BLaER1 (cell line): ENCODE results near the gene DPH2.

Experiments
- H3K27ac ChIP-seq: shearing (Covaris generic); formaldehyde crosslinking; 2 replicates; pipeline ENCODE4 v1.8.1; 2022
- H3K27me3 ChIP-seq: shearing (Covaris generic); formaldehyde crosslinking; 2 replicates; pipeline ENCODE4 v1.8.1; 2022
- H3K36me3 ChIP-seq: shearing (Covaris generic); formaldehyde crosslinking; 2 replicates; pipeline ENCODE4 v1.8.1; 2022
- H3K4me1 ChIP-seq: shearing (Covaris generic); formaldehyde crosslinking; 2 replicates; pipeline ENCODE4 v1.8.1; 2022
- H3K4me2 ChIP-seq: shearing (Covaris generic); formaldehyde crosslinking; 2 replicates; pipeline ENCODE4 v1.8.1; 2022
- H3K4me3 ChIP-seq: shearing (Covaris generic); formaldehyde crosslinking; 2 replicates; pipeline ENCODE4 v1.8.1; 2022
- H3K9ac ChIP-seq: shearing (Covaris generic); formaldehyde crosslinking; 2 replicates; pipeline ENCODE4 v1.8.1; 2022
- H3K9me3 ChIP-seq: shearing (Covaris generic); formaldehyde crosslinking; 2 replicates; pipeline ENCODE4 v1.8.1; 2022
- H4K20me1 ChIP-seq: shearing (Covaris generic); formaldehyde crosslinking; 2 replicates; pipeline ENCODE4 v1.8.1; 2022
- Cebpa-rat ChIP-seq: shearing (Covaris generic); IDR thresholded peaks from 2 replicates; pipeline ENCODE4 v1.8.1; 2022

DPH2 gene

DNA sequence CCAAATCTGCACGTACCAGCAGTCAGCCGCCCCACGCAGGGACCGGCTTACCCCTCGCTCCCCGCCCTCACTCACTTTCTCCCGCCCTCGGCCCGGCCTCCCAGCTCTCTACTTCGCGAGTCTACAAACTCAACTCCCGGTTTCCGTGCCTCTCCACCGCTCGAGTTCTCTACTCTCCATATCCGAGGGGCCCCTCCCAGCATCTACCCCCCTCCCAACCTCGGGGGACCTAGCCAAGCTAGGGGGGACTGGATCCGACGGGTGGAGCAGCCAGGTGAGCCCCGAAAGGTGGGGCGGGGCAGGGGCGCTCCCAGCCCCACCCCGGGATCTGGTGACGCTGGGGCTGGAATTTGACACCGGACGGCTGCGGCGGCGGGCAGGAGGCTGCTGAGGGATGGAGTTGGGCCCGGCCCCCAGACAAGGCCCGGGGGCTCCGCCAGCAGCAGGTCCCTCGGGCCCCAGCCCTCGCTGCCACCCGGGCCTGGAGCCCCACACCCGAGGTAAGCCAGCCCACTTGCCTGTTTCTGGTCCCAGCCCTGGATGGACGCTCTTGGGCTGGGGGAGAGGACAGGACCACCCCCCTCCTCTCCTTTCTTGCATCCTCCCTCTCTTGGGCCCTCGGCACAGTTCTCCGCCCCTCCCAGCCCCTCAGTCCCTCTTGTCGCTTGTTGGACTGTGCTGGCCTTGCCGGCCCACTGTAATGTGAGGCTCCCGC is 36.3 kb upstream of the DPH2 start, which contains the start of gene ARTN:
ARTN (plus strand) TSS at position 416 of the 715 bp plus-strand sequence. CDS start 1,856 bp downstream, outside the sequence.
- H3K4me3 ChIP-seq = peak within 1 kb of the TSS; percentile 43; the same call in 1 of the 2 replicates
- no peak within 1 kb of the TSS for H3K27ac ChIP-seq
- H3K4me1 ChIP-seq = peaks cover 47% of the 10 kb centered on the region

DNA sequence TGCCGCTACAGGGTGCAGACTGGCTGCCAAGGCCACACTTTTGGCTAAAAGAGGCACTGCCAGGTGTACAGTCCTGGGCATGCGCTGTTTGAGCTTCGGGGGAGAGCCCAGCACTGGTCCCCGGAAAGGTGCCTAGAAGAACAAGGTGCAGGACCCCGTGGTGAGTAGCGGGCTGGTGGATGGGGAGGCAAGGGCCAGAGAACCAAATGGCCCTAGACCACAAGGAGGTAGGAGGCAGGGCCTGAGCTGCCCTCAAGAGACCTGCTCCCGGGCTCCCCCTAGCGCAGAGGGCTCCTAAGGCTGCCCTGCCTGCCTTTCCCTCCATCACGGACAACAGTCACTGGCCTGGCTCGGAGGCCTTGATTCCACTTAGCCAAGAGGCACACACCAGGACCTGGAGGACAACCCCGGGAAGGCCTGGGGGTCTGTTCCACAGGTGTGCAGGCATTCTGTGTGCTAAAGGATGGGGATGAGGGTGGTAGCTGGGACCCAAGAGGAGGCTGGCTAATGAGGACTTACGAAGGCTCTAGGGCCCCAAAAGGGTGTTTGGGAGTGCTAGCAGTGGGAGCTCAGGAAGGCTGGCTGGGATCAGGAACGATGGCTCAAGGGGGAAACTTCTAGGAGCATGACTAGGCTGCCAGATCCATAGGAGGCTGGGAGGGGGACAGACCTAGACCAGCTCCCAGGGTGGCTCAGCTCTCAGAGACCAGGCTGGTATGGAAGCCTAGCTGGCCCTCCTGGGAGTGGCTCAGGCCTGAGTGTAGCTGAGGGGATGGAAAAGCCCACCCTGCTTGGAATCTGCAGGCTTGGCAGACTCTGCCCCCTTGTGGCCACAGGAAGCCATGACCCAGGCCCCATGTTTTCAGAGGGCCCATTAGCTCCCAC is 35.5 kb upstream of the DPH2 start:
- H3K4me2 ChIP-seq = peak overlapping the region; percentile 71
- H3K9me3 ChIP-seq = no peaks in the 10 kb centered on the region
- TF ChIP-seq Cebpa-rat = no peak
- H3K4me1 ChIP-seq = peaks cover 47% of the 10 kb centered on the region
- H3K9ac ChIP-seq = no peak overlapping the region
- peaks cover 51% of the 10 kb centered on the region for H4K20me1 ChIP-seq
- H3K4me3 ChIP-seq = no peak overlapping the region
- peaks cover 65% of the 10 kb centered on the region for H3K27me3 ChIP-seq
- no peak overlapping the region for H3K27ac ChIP-seq
- peaks cover 31% of the 10 kb centered on the region for H3K36me3 ChIP-seq

More for the DNA sequence above, 36.3 kb upstream of the DPH2 start, which contains the start of gene ARTN:
- Histone ChIP-seq H3K9me3 (no peaks in the 10 kb centered on the region), H4K20me1 (peaks cover 47% of the 10 kb centered on the region), H3K36me3 (peaks cover 28% of the 10 kb centered on the region), H3K4me2 (peak within 1 kb of the TSS; percentile 71), H3K9ac (0 out of 2 replicates have a peak within 1 kb of the TSS, but pooled peaks have one; percentile 33), H3K27me3 (peaks cover 65% of the 10 kb centered on the region)
- no peak for TF ChIP-seq Cebpa-rat

DNA sequence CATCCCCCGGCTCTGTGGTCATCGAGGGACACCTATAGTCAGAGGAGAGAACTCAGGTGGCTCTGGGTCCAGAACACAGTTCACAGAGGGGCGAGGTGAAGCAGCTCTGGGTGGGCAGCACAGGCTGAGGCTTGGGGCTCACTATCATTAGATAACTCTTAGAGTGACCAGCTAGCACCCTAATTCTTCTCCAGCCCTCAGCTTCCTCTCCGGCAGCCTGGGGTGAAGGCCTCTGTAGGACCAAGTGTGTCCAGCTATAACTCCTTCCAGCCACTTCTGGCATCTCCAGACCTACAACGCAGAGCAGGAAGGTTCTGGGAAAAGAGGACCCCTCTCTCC is 34.9 kb upstream of the DPH2 start:
- Histone ChIP-seq H3K27me3 (peaks cover 65% of the 10 kb centered on the region), H4K20me1 (peaks cover 51% of the 10 kb centered on the region), H3K9ac (no peak overlapping the region), H3K27ac (no peak overlapping the region), H3K9me3 (no peaks in the 10 kb centered on the region), H3K4me1 (peaks cover 47% of the 10 kb centered on the region), H3K4me3 (no peak overlapping the region), H3K4me2 (no peak overlapping the region), H3K36me3 (peaks cover 26% of the 10 kb centered on the region)
- TF ChIP-seq Cebpa-rat = no peak

DNA sequence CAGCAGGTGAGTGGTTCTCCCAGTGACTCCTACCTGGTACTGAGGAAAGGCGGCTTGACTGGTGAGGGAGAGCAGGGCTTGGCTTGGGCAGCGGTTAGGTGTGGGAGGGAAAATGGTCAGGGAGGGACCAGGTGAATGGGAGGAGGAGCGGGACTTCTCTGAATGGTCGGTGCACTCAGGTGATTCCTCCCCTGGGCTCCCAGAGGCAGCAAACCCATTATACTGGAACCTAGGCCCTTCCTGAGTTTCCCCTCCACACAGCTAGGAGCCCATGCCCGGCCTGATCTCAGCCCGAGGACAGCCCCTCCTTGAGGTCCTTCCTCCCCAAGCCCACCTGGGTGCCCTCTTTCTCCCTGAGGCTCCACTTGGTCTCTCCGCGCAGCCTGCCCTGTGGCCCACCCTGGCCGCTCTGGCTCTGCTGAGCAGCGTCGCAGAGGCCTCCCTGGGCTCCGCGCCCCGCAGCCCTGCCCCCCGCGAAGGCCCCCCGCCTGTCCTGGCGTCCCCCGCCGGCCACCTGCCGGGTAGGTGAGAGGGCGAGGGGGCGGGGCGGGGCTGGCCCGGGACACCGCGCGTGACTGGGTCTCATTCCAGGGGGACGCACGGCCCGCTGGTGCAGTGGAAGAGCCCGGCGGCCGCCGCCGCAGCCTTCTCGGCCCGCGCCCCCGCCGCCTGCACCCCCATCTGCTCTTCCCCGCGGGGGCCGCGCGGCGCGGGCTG is 33.9 kb upstream of the DPH2 start:
- H3K9ac ChIP-seq = no peak overlapping the region
- H3K4me1 ChIP-seq = peaks cover 47% of the 10 kb centered on the region
- peak overlapping the region; percentile 66 for H3K4me3 ChIP-seq
- TF ChIP-seq Cebpa-rat = no peak
- peaks cover 51% of the 10 kb centered on the region for H4K20me1 ChIP-seq
- peaks cover 65% of the 10 kb centered on the region for H3K27me3 ChIP-seq
- peaks cover 18% of the 10 kb centered on the region; the same call in 1 of the 2 replicates for H3K36me3 ChIP-seq
- H3K4me2 ChIP-seq = peak overlapping the region; percentile 83
- H3K27ac ChIP-seq = no peak overlapping the region
- H3K9me3 ChIP-seq = no peaks in the 10 kb centered on the region

DNA sequence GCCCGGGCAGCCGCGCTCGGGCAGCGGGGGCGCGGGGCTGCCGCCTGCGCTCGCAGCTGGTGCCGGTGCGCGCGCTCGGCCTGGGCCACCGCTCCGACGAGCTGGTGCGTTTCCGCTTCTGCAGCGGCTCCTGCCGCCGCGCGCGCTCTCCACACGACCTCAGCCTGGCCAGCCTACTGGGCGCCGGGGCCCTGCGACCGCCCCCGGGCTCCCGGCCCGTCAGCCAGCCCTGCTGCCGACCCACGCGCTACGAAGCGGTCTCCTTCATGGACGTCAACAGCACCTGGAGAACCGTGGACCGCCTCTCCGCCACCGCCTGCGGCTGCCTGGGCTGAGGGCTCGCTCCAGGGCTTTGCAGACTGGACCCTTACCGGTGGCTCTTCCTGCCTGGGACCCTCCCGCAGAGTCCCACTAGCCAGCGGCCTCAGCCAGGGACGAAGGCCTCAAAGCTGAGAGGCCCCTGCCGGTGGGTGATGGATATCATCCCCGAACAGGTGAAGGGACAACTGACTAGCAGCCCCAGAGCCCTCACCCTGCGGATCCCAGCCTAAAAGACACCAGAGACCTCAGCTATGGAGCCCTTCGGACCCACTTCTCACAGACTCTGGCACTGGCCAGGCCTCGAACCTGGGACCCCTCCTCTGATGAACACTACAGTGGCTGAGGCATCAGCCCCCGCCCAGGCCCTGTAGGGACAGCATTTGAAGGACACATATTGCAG is 33.2 kb upstream of the DPH2 start:
- Histone ChIP-seq H3K36me3 (peaks cover 18% of the 10 kb centered on the region; the same call in 1 of the 2 replicates), H4K20me1 (peaks cover 51% of the 10 kb centered on the region), H3K9me3 (no peaks in the 10 kb centered on the region), H3K4me1 (peaks cover 45% of the 10 kb centered on the region), H3K4me3 (peak overlapping the region; percentile 66), H3K9ac (no peak overlapping the region), H3K4me2 (peak overlapping the region; percentile 83), H3K27me3 (peaks cover 65% of the 10 kb centered on the region), H3K27ac (no peak overlapping the region)
- no peak for TF ChIP-seq Cebpa-rat

DNA sequence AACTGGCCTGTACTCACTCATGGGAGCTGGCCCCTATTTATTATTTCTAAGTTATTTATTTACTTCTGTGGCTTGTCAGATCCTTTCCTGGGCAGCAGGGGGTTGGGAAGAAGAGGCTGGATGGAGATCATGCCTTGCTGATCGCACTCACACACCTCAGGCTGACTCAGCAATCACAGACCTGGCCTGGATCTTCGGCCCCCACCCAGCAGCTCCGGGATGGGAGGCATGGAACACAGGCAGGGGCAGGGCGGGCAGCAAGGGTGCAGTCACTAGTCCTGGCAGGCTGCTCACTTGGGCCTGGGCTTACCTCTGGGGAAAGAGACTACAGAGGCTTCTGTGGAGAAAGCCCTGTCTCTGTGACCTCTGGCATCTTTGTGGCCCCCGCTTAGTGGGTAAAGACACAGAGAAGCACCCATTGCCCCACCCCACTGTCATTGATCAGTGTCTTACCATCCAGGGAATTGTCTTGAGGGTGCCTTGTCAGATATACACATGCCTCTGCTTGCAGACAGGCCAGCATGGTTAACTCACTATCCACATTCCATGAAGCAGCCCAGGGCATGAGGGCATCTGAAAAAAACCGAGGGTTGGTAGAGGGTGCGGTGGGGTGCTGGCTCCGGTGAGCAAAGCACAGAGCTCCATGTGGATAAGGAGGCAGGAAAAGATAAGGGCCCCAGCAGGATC is 32.5 kb upstream of the DPH2 start:
- Histone ChIP-seq H3K9ac (no peak overlapping the region), H3K4me3 (no peak overlapping the region), H3K4me1 (peaks cover 38% of the 10 kb centered on the region), H4K20me1 (peaks cover 49% of the 10 kb centered on the region), H3K9me3 (no peaks in the 10 kb centered on the region), H3K4me2 (no peak overlapping the region), H3K27me3 (peaks cover 61% of the 10 kb centered on the region), H3K36me3 (peaks cover 18% of the 10 kb centered on the region; the same call in 1 of the 2 replicates), H3K27ac (no peak overlapping the region)
- no peak for TF ChIP-seq Cebpa-rat

DNA sequence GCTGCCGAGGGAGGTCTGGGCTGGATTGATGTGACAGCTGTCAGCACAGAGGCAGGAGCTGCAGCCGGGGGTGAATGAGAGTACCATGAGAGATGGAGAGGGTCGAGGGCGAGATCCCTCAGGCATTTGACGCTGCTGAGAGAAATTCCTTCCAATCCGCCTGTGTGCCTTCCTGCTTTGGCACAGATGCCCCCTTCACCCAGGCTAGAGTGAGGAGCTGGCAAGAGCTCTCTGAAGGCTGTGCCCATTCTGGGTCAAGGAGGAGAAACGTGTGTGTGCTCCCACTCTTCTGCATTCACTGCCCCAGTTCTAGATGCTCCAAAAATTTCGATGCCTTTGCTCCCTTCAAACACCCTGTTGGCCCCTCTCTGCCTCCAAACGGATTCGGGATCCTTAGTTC is 31.4 kb upstream of the DPH2 start:
- Histone ChIP-seq H3K4me1 (peaks cover 27% of the 10 kb centered on the region), H3K27ac (no peak overlapping the region), H4K20me1 (peaks cover 44% of the 10 kb centered on the region), H3K4me2 (no peak overlapping the region), H3K9ac (no peak overlapping the region), H3K27me3 (peaks cover 50% of the 10 kb centered on the region), H3K36me3 (peaks cover 25% of the 10 kb centered on the region; the same call in 1 of the 2 replicates), H3K4me3 (no peak overlapping the region), H3K9me3 (no peaks in the 10 kb centered on the region)
- TF ChIP-seq Cebpa-rat = no peak

DNA sequence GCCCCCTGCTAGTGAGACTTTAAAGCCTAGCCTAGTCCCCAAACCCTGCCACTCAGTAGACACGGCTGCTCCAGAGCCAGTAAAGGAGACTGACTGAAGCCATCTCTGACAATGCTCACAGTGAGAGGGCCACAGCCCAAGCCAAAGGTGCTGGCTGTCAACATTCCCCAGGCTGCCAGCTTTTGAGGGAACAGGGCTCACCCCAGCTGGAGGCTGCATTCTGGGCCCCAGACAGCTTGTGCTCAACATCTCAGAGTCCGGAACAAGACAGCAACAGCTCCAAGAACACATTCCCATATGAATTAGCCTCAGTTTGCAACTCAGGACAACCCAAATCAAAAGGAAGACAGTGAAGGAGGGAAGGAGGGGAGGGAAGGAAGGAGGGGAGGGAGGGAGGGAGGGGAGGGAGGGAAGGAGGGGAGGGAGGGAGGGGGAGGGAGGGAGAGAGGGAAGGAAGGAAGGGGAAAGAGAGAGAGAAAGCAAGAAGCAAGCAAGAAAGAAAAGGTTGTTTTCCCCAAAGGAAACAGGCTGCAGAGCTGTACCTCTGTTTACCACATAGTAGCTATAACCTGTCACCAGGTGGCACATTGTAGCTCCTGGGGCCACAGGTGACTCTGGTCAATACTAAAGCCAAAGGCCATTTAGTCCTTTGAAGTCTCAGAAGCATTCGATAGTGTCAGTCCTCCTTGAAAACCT is 30.8 kb upstream of the DPH2 start:
- Histone ChIP-seq H3K36me3 (peaks cover 29% of the 10 kb centered on the region; the same call in 1 of the 2 replicates), H3K4me1 (peaks cover 22% of the 10 kb centered on the region), H3K27me3 (peaks cover 44% of the 10 kb centered on the region), H3K4me3 (no peak overlapping the region), H3K9ac (no peak overlapping the region), H4K20me1 (peaks cover 44% of the 10 kb centered on the region), H3K27ac (no peak overlapping the region), H3K4me2 (no peak overlapping the region), H3K9me3 (no peaks in the 10 kb centered on the region)
- no peak for TF ChIP-seq Cebpa-rat
